ENCODE measurements around the gene SLC24A3. TPM values are rescaled to one million over a fixed set of nuclear protein-coding genes. Genes with fewer than 3 reads are reported as not detected.

Gene SLC24A3
- total and polyA plus RNA-seq, 7 experiments from 2014 or later: 0.58 to 1.0 TPM; not detected in 5

GRCh38 chr20:19213946-19214490 lies 1.6 kb downstream of the SLC24A3 start:
- Mint-ChIP-seq H3K27me3 (peaks cover 47 to 65% (median 52%) of the 10 kb centered on the region in 5 donors), H3K4me1 (peaks cover 0 to 6% (median 0%) of the 10 kb centered on the region in 7 donors), H3K9me3 (peaks cover 0 to 4% (median 0%) of the 10 kb centered on the region in 11 donors), H3K36me3 (peaks cover 0 to 4% (median 0%) of the 10 kb centered on the region in 5 donors), H3K27ac (no peak overlapping the region), H3K4me3 (peak overlapping the region in 6 of 10 donors; percentile 26 to 47 (median 37))
- Histone ChIP-seq H3K4me3 (ENCODE audit: low read length) (no peak overlapping the region), H3K27me3 (ENCODE audit: control insufficient read depth in 2 of 2, insufficient read depth in 2 of 2, low read length in 2 of 2) (peaks cover 3% of the 10 kb centered on the region in 2 donors), H3K4me1 (ENCODE audit: control insufficient read depth in 2 of 2, insufficient read depth in 2 of 2, low read length in 2 of 2) (no peaks in the 10 kb centered on the region), H3K27ac (ENCODE audit: low read depth, low read length) (no peak overlapping the region), H3K36me3 (ENCODE audit: control insufficient read depth in 2 of 3, insufficient read depth in 3 of 3, low read length in 3 of 3) (no peaks in the 10 kb centered on the region), H3K9me3 (ENCODE audit: control insufficient read depth in 2 of 3, low read length in 3 of 3) (no peaks in the 10 kb centered on the region)
- CTCF ChIA-PET: no interaction called here
- DNase-seq: no peak
- no peak for ATAC-seq
- intact Hi-C loops (cut with micrococcal nuclease): no loop called here
- POLR2A ChIA-PET: no interaction called here

- POLR2A ChIA-PET: no interaction called here
- Histone ChIP-seq H3K4me3 (ENCODE audit: low read length) (no peak overlapping the region), H3K27me3 (ENCODE audit: control insufficient read depth in 2 of 2, insufficient read depth in 2 of 2, low read length in 2 of 2) (no peaks in the 10 kb centered on the region), H3K4me1 (ENCODE audit: control insufficient read depth in 2 of 2, insufficient read depth in 2 of 2, low read length in 2 of 2) (no peaks in the 10 kb centered on the region), H3K9me3 (ENCODE audit: control insufficient read depth in 2 of 3, low read length in 3 of 3) (no peaks in the 10 kb centered on the region), H3K36me3 (ENCODE audit: control insufficient read depth in 2 of 3, insufficient read depth in 3 of 3, low read length in 3 of 3) (no peaks in the 10 kb centered on the region), H3K27ac (ENCODE audit: low read depth, low read length) (no peak overlapping the region)
- no peak overlapping the region for H3K4me3 Mint-ChIP-seq
- H3K9me3 Mint-ChIP-seq: peaks cover 0 to 5% (median 0%) of the 10 kb centered on the region in 11 donors
- peaks cover 0 to 5% (median 0%) of the 10 kb centered on the region in 7 donors for H3K4me1 Mint-ChIP-seq
- no peak overlapping the region for H3K27ac Mint-ChIP-seq
- peaks cover 0 to 4% (median 0%) of the 10 kb centered on the region in 5 donors for H3K36me3 Mint-ChIP-seq
- DNase-seq (no peak), ATAC-seq (no peak)
- intact Hi-C loops (cut with micrococcal nuclease): no loop called here
- H3K27me3 Mint-ChIP-seq: peaks cover 21 to 48% (median 27%) of the 10 kb centered on the region in 5 donors
- CTCF ChIA-PET: no interaction called here
These were observed 6.0 kb downstream of the SLC24A3 start for GRCh38 chr20:19218411-19218810.

GRCh38 chr20:19222520-19223040 lies 10.1 kb downstream of the SLC24A3 start:
- Mint-ChIP-seq H3K4me1 (peaks cover 0 to 2% (median 0%) of the 10 kb centered on the region in 7 donors), H3K4me3 (no peak overlapping the region), H3K27ac (no peak overlapping the region), H3K27me3 (peaks cover 0 to 19% (median 7%) of the 10 kb centered on the region in 5 donors), H3K9me3 (peaks cover 0 to 12% (median 5%) of the 10 kb centered on the region in 11 donors), H3K36me3 (no peaks in the 10 kb centered on the region)
- ChIA-PET CTCF (no interaction called here), POLR2A (no interaction called here)
- Histone ChIP-seq H3K4me3 (ENCODE audit: low read length) (no peak overlapping the region), H3K27ac (ENCODE audit: low read depth, low read length) (no peak overlapping the region), H3K36me3 (ENCODE audit: control insufficient read depth in 2 of 3, insufficient read depth in 3 of 3, low read length in 3 of 3) (no peaks in the 10 kb centered on the region), H3K9me3 (ENCODE audit: control insufficient read depth in 2 of 3, low read length in 3 of 3) (no peaks in the 10 kb centered on the region), H3K27me3 (ENCODE audit: control insufficient read depth in 2 of 2, insufficient read depth in 2 of 2, low read length in 2 of 2) (no peaks in the 10 kb centered on the region), H3K4me1 (ENCODE audit: control insufficient read depth in 2 of 2, insufficient read depth in 2 of 2, low read length in 2 of 2) (no peaks in the 10 kb centered on the region)
- intact Hi-C loops (cut with micrococcal nuclease): no loop called here
- DNase-seq: no peak
- ATAC-seq: no peak

- peaks cover 0 to 11% (median 4%) of the 10 kb centered on the region in 5 donors for H3K27me3 Mint-ChIP-seq
- no peak overlapping the region for H3K4me3 Mint-ChIP-seq
- DNase-seq (no peak), ATAC-seq (peak; percentile 70)
- ChIA-PET POLR2A (no interaction called here), CTCF (no interaction called here)
- H3K4me1 ChIP-seq (ENCODE audit: control insufficient read depth in 2 of 2, insufficient read depth in 2 of 2, low read length in 2 of 2): no peaks in the 10 kb centered on the region
- H3K27me3 ChIP-seq (ENCODE audit: control insufficient read depth in 2 of 2, insufficient read depth in 2 of 2, low read length in 2 of 2): no peaks in the 10 kb centered on the region
- no peaks in the 10 kb centered on the region for H3K36me3 Mint-ChIP-seq
- no peaks in the 10 kb centered on the region for H3K36me3 ChIP-seq (ENCODE audit: control insufficient read depth in 2 of 3, insufficient read depth in 3 of 3, low read length in 3 of 3)
- H3K9me3 ChIP-seq (ENCODE audit: control insufficient read depth in 2 of 3, low read length in 3 of 3): no peaks in the 10 kb centered on the region
- no peak overlapping the region for H3K27ac Mint-ChIP-seq
- H3K4me3 ChIP-seq (ENCODE audit: low read length): no peak overlapping the region
- H3K9me3 Mint-ChIP-seq: peaks cover 0 to 12% (median 5%) of the 10 kb centered on the region in 11 donors
- intact Hi-C loops (cut with micrococcal nuclease): no loop called here
- H3K4me1 Mint-ChIP-seq: peaks cover 0 to 2% (median 0%) of the 10 kb centered on the region in 7 donors
- H3K27ac ChIP-seq (ENCODE audit: low read depth, low read length): no peak overlapping the region
These were observed 11.2 kb downstream of the SLC24A3 start for GRCh38 chr20:19223640-19224039.

- peaks cover 0 to 27% (median 5%) of the 10 kb centered on the region in 5 donors for H3K27me3 Mint-ChIP-seq
- no peak overlapping the region for H3K4me3 Mint-ChIP-seq
- no peak overlapping the region for H3K27ac ChIP-seq (ENCODE audit: low read depth, low read length)
- no peaks in the 10 kb centered on the region for H3K36me3 Mint-ChIP-seq
- H3K4me3 ChIP-seq (ENCODE audit: low read length): no peak overlapping the region
- no peaks in the 10 kb centered on the region for H3K4me1 Mint-ChIP-seq
- H3K9me3 ChIP-seq (ENCODE audit: control insufficient read depth in 2 of 3, low read length in 3 of 3): no peaks in the 10 kb centered on the region
- CTCF ChIA-PET: no interaction called here
- ATAC-seq (no peak), DNase-seq (no peak)
- POLR2A ChIA-PET: no interaction called here
- H3K4me1 ChIP-seq (ENCODE audit: control insufficient read depth in 2 of 2, insufficient read depth in 2 of 2, low read length in 2 of 2): no peaks in the 10 kb centered on the region
- intact Hi-C loops (cut with micrococcal nuclease): no loop called here
- no peaks in the 10 kb centered on the region for H3K36me3 ChIP-seq (ENCODE audit: control insufficient read depth in 2 of 3, insufficient read depth in 3 of 3, low read length in 3 of 3)
- peaks cover 0 to 8% (median 0%) of the 10 kb centered on the region in 11 donors for H3K9me3 Mint-ChIP-seq
- H3K27me3 ChIP-seq (ENCODE audit: control insufficient read depth in 2 of 2, insufficient read depth in 2 of 2, low read length in 2 of 2): no peaks in the 10 kb centered on the region
- H3K27ac Mint-ChIP-seq: no peak overlapping the region
These were observed 19.1 kb downstream of the SLC24A3 start for GRCh38 chr20:19231359-19232035.

GRCh38 chr20:19232997-19233794 lies 20.8 kb downstream of the SLC24A3 start:
- intact Hi-C loops (cut with micrococcal nuclease): no loop called here
- no peak overlapping the region for H3K4me3 Mint-ChIP-seq
- H3K27ac ChIP-seq (ENCODE audit: low read depth, low read length): no peak overlapping the region
- H3K4me1 Mint-ChIP-seq: peaks cover 0 to 2% (median 0%) of the 10 kb centered on the region in 7 donors
- DNase-seq: no peak
- no peaks in the 10 kb centered on the region for H3K27me3 ChIP-seq (ENCODE audit: control insufficient read depth in 2 of 2, insufficient read depth in 2 of 2, low read length in 2 of 2)
- ChIA-PET CTCF (no interaction called here), POLR2A (no interaction called here)
- no peak overlapping the region for H3K4me3 ChIP-seq (ENCODE audit: low read length)
- no peaks in the 10 kb centered on the region for H3K36me3 Mint-ChIP-seq
- H3K9me3 ChIP-seq (ENCODE audit: control insufficient read depth in 2 of 3, low read length in 3 of 3): no peaks in the 10 kb centered on the region
- H3K9me3 Mint-ChIP-seq: peaks cover 0 to 3% (median 0%) of the 10 kb centered on the region in 11 donors
- H3K27me3 Mint-ChIP-seq: peaks cover 0 to 33% (median 8%) of the 10 kb centered on the region in 5 donors
- ATAC-seq: peak; percentile 65
- no peaks in the 10 kb centered on the region for H3K4me1 ChIP-seq (ENCODE audit: control insufficient read depth in 2 of 2, insufficient read depth in 2 of 2, low read length in 2 of 2)
- no peaks in the 10 kb centered on the region for H3K36me3 ChIP-seq (ENCODE audit: control insufficient read depth in 2 of 3, insufficient read depth in 3 of 3, low read length in 3 of 3)
- no peak overlapping the region for H3K27ac Mint-ChIP-seq

All from naive thymus-derived CD4-positive, alpha-beta T cell (primary cell).